DND-41 (cell line): ENCODE data around the gene NUCB1.

ENCODE experiments used
- ATAC-seq: fragments of 200-7000 bp; cut with Tn5 transposase; 3 replicates; pipeline ENCODE4 v1.9.1; 2021; ENCODE audit warnings: low read depth; ENCODE audit not compliant: insufficient read depth
- DNase-seq: peaks from one replicate; pipeline ENCODE4 v3.0.0-alpha.2; 2020
- H2AFZ ChIP-seq: 2 replicates; pipeline ENCODE4 v1.6.0; 2012; ENCODE audit warnings: low read depth, low read length
- H3K27ac ChIP-seq: 2 replicates; pipeline ENCODE4 v1.5.1; 2012; ENCODE audit warnings: low read length, inconsistent platforms
- H3K27me3 ChIP-seq: fragments of 200-600 bp; sonication (generic); 2 replicates; pipeline ENCODE4 v1.6.0; 2012; ENCODE audit warnings: low read length, mild to moderate bottlenecking, inconsistent platforms; ENCODE audit not compliant: insufficient read depth, poor library complexity
- H3K36me3 ChIP-seq: 2 replicates; pipeline ENCODE4 v1.5.1; 2012; ENCODE audit warnings: low read length, inconsistent platforms; ENCODE audit not compliant: insufficient read depth
- H3K4me1 ChIP-seq: 2 replicates; pipeline ENCODE4 v1.5.1; 2012; ENCODE audit warnings: mild to moderate bottlenecking, low read length; ENCODE audit not compliant: insufficient read depth
- H3K4me2 ChIP-seq: 2 replicates; pipeline ENCODE4 v1.6.0; 2012; ENCODE audit warnings: mild to moderate bottlenecking, moderate library complexity, low read length, inconsistent platforms; ENCODE audit not compliant: insufficient read depth
- H3K4me3 ChIP-seq, 2 experiments: fragments of 200-600 bp in 1 of 2; shearing (Covaris generic) in 1 of 2; 2 replicates each; pipeline ENCODE4 v1.5.1; 2012 to 2016; ENCODE audit warnings: inconsistent platforms in 2 of 2, low read length in 2 of 2, mild to moderate bottlenecking in 2 of 2, low read depth in 1 of 2, moderate library complexity in 1 of 2
- H3K79me2 ChIP-seq: 2 replicates; pipeline ENCODE4 v1.6.0; 2012; ENCODE audit warnings: low read length, inconsistent platforms; ENCODE audit not compliant: insufficient read depth
- H3K9ac ChIP-seq: 2 replicates; pipeline ENCODE4 v1.6.0; 2012; ENCODE audit warnings: low read depth, mild to moderate bottlenecking, inconsistent platforms, low read length, moderate library complexity
- H3K9me3 ChIP-seq: 2 replicates; pipeline ENCODE4 v1.5.1; 2012; ENCODE audit warnings: low read length, moderate library complexity, mild to moderate bottlenecking, inconsistent platforms; ENCODE audit not compliant: insufficient read depth, severe bottlenecking
- H4K20me1 ChIP-seq: 2 replicates; pipeline ENCODE4 v1.6.0; 2012; ENCODE audit warnings: low read length; ENCODE audit not compliant: insufficient read depth
- EZH2 ChIP-seq: IDR thresholded peaks from 3 replicates; pipeline ENCODE4 v1.6.1; 2012; ENCODE audit warnings: borderline replicate concordance, low read depth, mild to moderate bottlenecking, moderate library complexity, low read length, inconsistent platforms; ENCODE audit not compliant: severe bottlenecking
- TF ChIP-seq, protein P1 (sequence below): IDR thresholded peaks from 2 replicates; pipeline ENCODE4 v1.5.1; 2012; ENCODE audit warnings: borderline replicate concordance, low read length, moderate library complexity, mild to moderate bottlenecking; ENCODE audit not compliant: poor library complexity, severe bottlenecking; ENCODE audit errors: extremely low read depth

Gene NUCB1

DNA sequence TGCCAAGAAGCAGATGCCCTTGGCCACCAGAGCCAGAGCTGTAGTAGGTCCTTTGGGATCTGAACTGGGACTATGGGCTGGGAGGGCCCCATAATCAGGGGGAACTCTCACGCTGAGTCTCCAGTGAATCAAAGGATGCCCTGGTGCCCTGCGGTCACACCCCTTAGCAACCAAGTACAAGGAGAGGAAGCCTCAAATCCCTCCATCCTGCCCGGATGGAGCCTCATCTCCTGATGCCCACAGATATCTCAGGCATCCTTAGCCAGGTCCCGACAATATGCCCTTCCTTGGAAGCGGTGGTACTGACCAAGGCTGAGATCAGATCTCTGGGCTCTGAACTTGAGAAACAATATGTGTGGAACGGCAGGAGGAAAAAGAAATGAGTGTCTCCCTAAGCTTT is 33.4 kb upstream of the NUCB1 start:
- Histone ChIP-seq H3K4me3 (no peak overlapping the region), H3K27ac (no peak overlapping the region), H3K9me3 (no peaks in the 10 kb centered on the region), H3K79me2 (no peaks in the 10 kb centered on the region), H3K36me3 (no peaks in the 10 kb centered on the region), H3K4me2 (no peak overlapping the region), H3K27me3 (peaks cover 13% of the 10 kb centered on the region), H2AFZ (no peak overlapping the region), H4K20me1 (no peaks in the 10 kb centered on the region), H3K9ac (no peak overlapping the region), H3K4me1 (peaks cover under 1% of the 10 kb centered on the region; the same call in 1 of the 2 replicates)
- no peak for ATAC-seq
- no peak for DNase-seq
- no peak for TF ChIP-seq EZH2
- TF ChIP-seq, protein P1, sequence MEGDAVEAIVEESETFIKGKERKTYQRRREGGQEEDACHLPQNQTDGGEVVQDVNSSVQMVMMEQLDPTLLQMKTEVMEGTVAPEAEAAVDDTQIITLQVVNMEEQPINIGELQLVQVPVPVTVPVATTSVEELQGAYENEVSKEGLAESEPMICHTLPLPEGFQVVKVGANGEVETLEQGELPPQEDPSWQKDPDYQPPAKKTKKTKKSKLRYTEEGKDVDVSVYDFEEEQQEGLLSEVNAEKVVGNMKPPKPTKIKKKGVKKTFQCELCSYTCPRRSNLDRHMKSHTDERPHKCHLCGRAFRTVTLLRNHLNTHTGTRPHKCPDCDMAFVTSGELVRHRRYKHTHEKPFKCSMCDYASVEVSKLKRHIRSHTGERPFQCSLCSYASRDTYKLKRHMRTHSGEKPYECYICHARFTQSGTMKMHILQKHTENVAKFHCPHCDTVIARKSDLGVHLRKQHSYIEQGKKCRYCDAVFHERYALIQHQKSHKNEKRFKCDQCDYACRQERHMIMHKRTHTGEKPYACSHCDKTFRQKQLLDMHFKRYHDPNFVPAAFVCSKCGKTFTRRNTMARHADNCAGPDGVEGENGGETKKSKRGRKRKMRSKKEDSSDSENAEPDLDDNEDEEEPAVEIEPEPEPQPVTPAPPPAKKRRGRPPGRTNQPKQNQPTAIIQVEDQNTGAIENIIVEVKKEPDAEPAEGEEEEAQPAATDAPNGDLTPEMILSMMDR = no peak

DNA sequence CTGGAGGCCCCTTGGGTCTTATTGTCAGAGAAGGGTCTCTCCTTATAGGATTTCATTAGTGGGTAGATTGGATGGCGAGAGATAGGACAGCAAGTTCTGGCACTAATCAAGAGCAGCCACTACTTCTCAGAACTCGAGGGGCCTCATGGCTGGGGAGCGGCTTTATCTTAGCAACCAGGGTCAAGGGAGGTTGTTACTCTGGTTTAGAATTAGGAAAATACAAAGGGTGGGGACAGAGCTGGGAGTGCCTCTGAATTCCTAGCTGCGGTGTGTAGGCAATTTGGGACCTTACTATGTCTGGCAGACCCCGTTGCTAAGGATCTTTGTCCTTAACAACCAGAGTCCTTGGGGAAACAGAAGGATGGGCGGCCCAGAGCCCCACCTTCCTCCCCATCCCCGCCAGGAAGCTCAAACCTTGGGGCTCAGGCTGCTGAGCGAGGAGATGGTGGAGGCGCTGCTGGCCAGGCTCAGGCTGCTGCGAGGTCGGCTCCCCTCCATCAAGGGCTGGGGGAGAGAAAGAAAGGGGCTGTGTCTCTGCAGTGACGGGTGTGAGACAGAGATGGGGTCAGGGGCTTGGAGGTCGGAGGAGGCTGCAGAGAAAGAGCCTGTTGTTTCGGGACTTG is 32.9 kb upstream of the NUCB1 start:
- H2AFZ ChIP-seq = no peak overlapping the region
- H3K4me1 ChIP-seq = peaks cover 4% of the 10 kb centered on the region
- no peak overlapping the region for H3K9ac ChIP-seq
- H3K27ac ChIP-seq = no peak overlapping the region
- H3K4me2 ChIP-seq = no peak overlapping the region
- H3K4me3 ChIP-seq = no peak overlapping the region
- H4K20me1 ChIP-seq = no peaks in the 10 kb centered on the region
- TF ChIP-seq, protein P1 = no peak
- no peak for TF ChIP-seq EZH2
- peaks cover 13% of the 10 kb centered on the region for H3K27me3 ChIP-seq
- no peak for DNase-seq
- no peaks in the 10 kb centered on the region for H3K9me3 ChIP-seq
- ATAC-seq = no peak
- no peaks in the 10 kb centered on the region for H3K79me2 ChIP-seq
- H3K36me3 ChIP-seq = no peaks in the 10 kb centered on the region

DNA sequence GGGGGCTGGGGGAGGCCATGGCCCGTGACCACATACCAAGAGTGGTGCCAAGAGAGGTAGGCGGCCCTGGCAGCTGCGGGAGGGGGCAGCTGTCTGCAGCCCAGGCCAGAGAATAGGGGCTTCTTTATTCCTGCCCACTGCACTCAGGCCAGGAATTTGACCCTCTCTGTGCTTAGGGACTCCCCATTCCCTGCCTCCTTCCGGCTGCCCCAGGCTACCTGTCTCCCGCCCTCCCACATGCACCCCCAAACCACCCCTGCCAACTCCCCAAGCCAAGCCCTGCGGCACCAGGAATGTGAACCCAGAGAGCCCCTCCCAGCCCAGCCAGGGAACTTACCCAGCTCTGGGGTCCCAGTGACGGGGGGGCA is 32.4 kb upstream of the NUCB1 start:
- no peak overlapping the region for H3K27ac ChIP-seq
- TF ChIP-seq EZH2 = no peak
- TF ChIP-seq, protein P1 = no peak
- peaks cover 13% of the 10 kb centered on the region for H3K27me3 ChIP-seq
- H3K9me3 ChIP-seq = no peaks in the 10 kb centered on the region
- ATAC-seq (no peak), DNase-seq (no peak)
- no peaks in the 10 kb centered on the region for H4K20me1 ChIP-seq
- peaks cover 6% of the 10 kb centered on the region for H3K4me1 ChIP-seq
- H2AFZ ChIP-seq = no peak overlapping the region
- no peak overlapping the region for H3K9ac ChIP-seq
- H3K36me3 ChIP-seq = no peaks in the 10 kb centered on the region; the same call in 1 of the 2 replicates
- no peak overlapping the region for H3K4me2 ChIP-seq
- H3K79me2 ChIP-seq = peaks cover 5% of the 10 kb centered on the region
- H3K4me3 ChIP-seq = no peak overlapping the region
